Muscle of leg (tissue), 11 donors: ENCODE data around the gene SPRY1. TPM values are rescaled to one million over a fixed set of nuclear protein-coding genes. Genes with fewer than 3 reads are reported as not detected.

Experiments used
- DNase-seq: peaks from one replicate; pipeline ENCODE4 v3.0.0; 2013
- H3K27ac ChIP-seq: one replicate; pipeline ENCODE4 v1.5.1; 2013; ENCODE audit warnings: mild to moderate bottlenecking, low read length, control low read depth
- H3K27me3 ChIP-seq: one replicate; pipeline ENCODE4 v1.6.1; 2013; ENCODE audit warnings: low read length; ENCODE audit not compliant: control insufficient read depth, insufficient read depth
- H3K36me3 ChIP-seq: one replicate; pipeline ENCODE4 v1.6.1; 2013; ENCODE audit warnings: low read length; ENCODE audit not compliant: control insufficient read depth, insufficient read depth
- H3K4me1 ChIP-seq: one replicate; pipeline ENCODE4 v1.6.1; 2013; ENCODE audit warnings: low read length; ENCODE audit not compliant: control insufficient read depth, insufficient read depth
- H3K4me3 ChIP-seq: one replicate; pipeline ENCODE4 v1.5.1; 2013; ENCODE audit warnings: low read length, control low read depth
- H3K9me3 ChIP-seq: replicated peaks from 2 replicates; pipeline ENCODE4 v1.6.1; 2013; ENCODE audit warnings: low read depth, low read length; ENCODE audit not compliant: control insufficient read depth
- WGBS: methylation state at CpG from one replicate; pipeline ENCODE4 v1.1.5; 2013; ENCODE audit warnings: missing lambda C conversion rate; ENCODE audit not compliant: insufficient coverage; 5-methylcytosine and 5-hydroxymethylcytosine counted together
- polyA plus RNA-seq, 8 donors: library from polyadenylated mRNA; unstranded; fragments of 120-200 nt; gene quantifications; one replicate each; pipeline versions ENCODE4 v1.2.1 to v1.2.3, GENCODE V29; 2013; ENCODE audit warnings: inconsistent platforms in 1 of 8, low replicate concordance in 1 of 8; ENCODE audit not compliant: insufficient read length in 8 of 8, insufficient read depth in 1 of 8
- total RNA-seq: library from RNA; stranded (reverse); fragments of 120-200 nt; gene quantifications from one replicate; pipeline ENCODE4 v1.2.4, GENCODE V29; 2013

The SPRY1 gene
- total and polyA plus RNA-seq, 9 donors = 71.1 to 187 (median 150) TPM

- H3K27me3 ChIP-seq = no peaks in the 10 kb centered on the region
- H3K36me3 ChIP-seq = no peaks in the 10 kb centered on the region
- H3K4me3 ChIP-seq = no peak overlapping the region
- peaks cover 3% of the 10 kb centered on the region for H3K4me1 ChIP-seq
- peaks cover 2% of the 10 kb centered on the region for H3K9me3 ChIP-seq
- no CpG with 5 or more reads among the region's 1 CpG for WGBS
- DNase-seq = no peak
- H3K27ac ChIP-seq = no peak overlapping the region
These were observed 31.2 kb upstream of the SPRY1 start for GRCh38 chr4:123365412-123365811.

GRCh38 chr4:123366144-123366748 is 30.3 kb upstream of the SPRY1 start:
- peaks cover under 1% of the 10 kb centered on the region for H3K4me1 ChIP-seq
- 71% methylated on average over 2 of the region's 6 CpGs for WGBS
- H3K9me3 ChIP-seq = peaks cover 2% of the 10 kb centered on the region
- H3K27ac ChIP-seq = no peak overlapping the region
- no peaks in the 10 kb centered on the region for H3K36me3 ChIP-seq
- H3K4me3 ChIP-seq = no peak overlapping the region
- no peak for DNase-seq
- H3K27me3 ChIP-seq = no peaks in the 10 kb centered on the region

GRCh38 chr4:123378794-123379193 is 17.8 kb upstream of the SPRY1 start:
- WGBS = no CpG with 5 or more reads among the region's 1 CpG
- H3K27ac ChIP-seq = no peak overlapping the region
- H3K4me3 ChIP-seq = no peak overlapping the region
- no peak for DNase-seq
- no peaks in the 10 kb centered on the region for H3K27me3 ChIP-seq
- H3K9me3 ChIP-seq = no peaks in the 10 kb centered on the region
- no peaks in the 10 kb centered on the region for H3K36me3 ChIP-seq
- no peaks in the 10 kb centered on the region for H3K4me1 ChIP-seq

- Histone ChIP-seq H3K4me3 (no peak overlapping the region), H3K9me3 (no peaks in the 10 kb centered on the region), H3K36me3 (no peaks in the 10 kb centered on the region), H3K27me3 (no peaks in the 10 kb centered on the region), H3K27ac (no peak overlapping the region), H3K4me1 (no peaks in the 10 kb centered on the region)
- DNase-seq = no peak
- no CpG with 5 or more reads among the region's 1 CpG for WGBS
These were observed 17.2 kb upstream of the SPRY1 start for GRCh38 chr4:123379392-123379791.

- DNase-seq = no peak
- WGBS = 88% methylated on average over 3 of the region's 3 CpGs
- H3K9me3 ChIP-seq = no peaks in the 10 kb centered on the region
- no peaks in the 10 kb centered on the region for H3K36me3 ChIP-seq
- H3K4me1 ChIP-seq = no peaks in the 10 kb centered on the region
- H3K27ac ChIP-seq = no peak overlapping the region
- no peaks in the 10 kb centered on the region for H3K27me3 ChIP-seq
- no peak overlapping the region for H3K4me3 ChIP-seq
These were observed 15.6 kb upstream of the SPRY1 start for GRCh38 chr4:123380728-123381716.

- DNase-seq = no peak
- H3K36me3 ChIP-seq = no peaks in the 10 kb centered on the region
- 82% methylated on average over 2 of the region's 5 CpGs for WGBS
- H3K4me1 ChIP-seq = no peaks in the 10 kb centered on the region
- no peak overlapping the region for H3K4me3 ChIP-seq
- no peaks in the 10 kb centered on the region for H3K9me3 ChIP-seq
- H3K27ac ChIP-seq = no peak overlapping the region
- H3K27me3 ChIP-seq = no peaks in the 10 kb centered on the region
These were observed 14.6 kb upstream of the SPRY1 start for GRCh38 chr4:123381996-123382395.

GRCh38 chr4:123383566-123383965 is 13.0 kb upstream of the SPRY1 start:
- DNase-seq = no peak
- WGBS = 92% methylated on average over 2 of the region's 3 CpGs
- Histone ChIP-seq H3K4me1 (no peaks in the 10 kb centered on the region), H3K27me3 (no peaks in the 10 kb centered on the region), H3K9me3 (no peaks in the 10 kb centered on the region), H3K27ac (no peak overlapping the region), H3K4me3 (no peak overlapping the region), H3K36me3 (no peaks in the 10 kb centered on the region)

GRCh38 chr4:123386609-123387008 is 10.0 kb upstream of the SPRY1 start:
- Histone ChIP-seq H3K27ac (no peak overlapping the region), H3K4me1 (no peaks in the 10 kb centered on the region), H3K4me3 (no peak overlapping the region), H3K9me3 (no peaks in the 10 kb centered on the region), H3K27me3 (no peaks in the 10 kb centered on the region), H3K36me3 (no peaks in the 10 kb centered on the region)
- peak; percentile 43 for DNase-seq
- 13% methylated on average over 1 of the region's 4 CpGs for WGBS

- no peaks in the 10 kb centered on the region for H3K4me1 ChIP-seq
- DNase-seq = peak; percentile 35
- H3K9me3 ChIP-seq = no peaks in the 10 kb centered on the region
- no peak overlapping the region for H3K4me3 ChIP-seq
- H3K27ac ChIP-seq = no peak overlapping the region
- WGBS = no CpG with 5 or more reads among the region's 3 CpGs
- no peaks in the 10 kb centered on the region for H3K36me3 ChIP-seq
- no peaks in the 10 kb centered on the region for H3K27me3 ChIP-seq
These were observed 5.6 kb upstream of the SPRY1 start for GRCh38 chr4:123390846-123391456.

GRCh38 chr4:123393721-123394120 is 2.9 kb upstream of the SPRY1 start:
- peak; percentile 66 for DNase-seq

More at GRCh38 chr4:123393721-123394120, 2.9 kb upstream of the SPRY1 start:
- H3K27me3 ChIP-seq = no peaks in the 10 kb centered on the region
- peaks cover 7% of the 10 kb centered on the region for H3K36me3 ChIP-seq
- no peaks in the 10 kb centered on the region for H3K4me1 ChIP-seq
- H3K4me3 ChIP-seq = no peak overlapping the region
- peak overlapping the region; percentile 29 for H3K27ac ChIP-seq
- no peaks in the 10 kb centered on the region for H3K9me3 ChIP-seq
- WGBS = no CpG with 5 or more reads among the region's 5 CpGs
